Astrocyte of the cerebellum (primary cell): ENCODE data around the gene ARID5A.

Source experiments
- DNase-seq: peaks from one replicate; pipeline ENCODE4 v3.0.0-alpha.2; 2011; ENCODE audit warnings: low read depth
- H3K4me3 ChIP-seq: 2 replicates; pipeline ENCODE4 v1.5.1; 2011; ENCODE audit warnings: mild to moderate bottlenecking, low read depth, low read length, moderate library complexity
- CTCF ChIP-seq: IDR thresholded peaks from 2 replicates; pipeline ENCODE4 v1.5.1; 2012; ENCODE audit warnings: low read length, low read depth, moderate library complexity, mild to moderate bottlenecking; ENCODE audit errors: missing control alignments
- in situ Hi-C: cut with HindIII; loops from 2 replicates; pipeline ENCODE4 v1.10.0; 2017; ENCODE audit warnings: low sequenced_read_pairs

Gene ARID5A

GRCh38 chr2:96579422-96579821 lies 42.9 kb downstream of the ARID5A start:
- DNase-seq = no peak
- no peak overlapping the region for H3K4me3 ChIP-seq
- in situ Hi-C loops = no loop called here
- no peak for TF ChIP-seq CTCF

GRCh38 chr2:96580771-96581170 lies 44.2 kb downstream of the ARID5A start:
- no peak overlapping the region for H3K4me3 ChIP-seq
- no peak for DNase-seq
- no peak for TF ChIP-seq CTCF
- in situ Hi-C loops = no loop called here

- TF ChIP-seq CTCF = no peak
- DNase-seq = no peak
- H3K4me3 ChIP-seq = no peak overlapping the region
- in situ Hi-C loops = no loop called here
These were observed 47.5 kb downstream of the ARID5A start for GRCh38 chr2:96584017-96584416.

GRCh38 chr2:96587843-96588242 lies 51.3 kb downstream of the ARID5A start:
- H3K4me3 ChIP-seq = no peak overlapping the region
- in situ Hi-C loops = no loop called here
- DNase-seq = no peak
- TF ChIP-seq CTCF = no peak

- no peak overlapping the region for H3K4me3 ChIP-seq
- DNase-seq = no peak
- in situ Hi-C loops = no loop called here
- TF ChIP-seq CTCF = no peak
These were observed 54.5 kb downstream of the ARID5A start for GRCh38 chr2:96591054-96591453.

GRCh38 chr2:96591494-96591893 lies 54.9 kb downstream of the ARID5A start:
- no peak overlapping the region for H3K4me3 ChIP-seq
- no peak for TF ChIP-seq CTCF
- DNase-seq = no peak
- in situ Hi-C loops = no loop called here

- in situ Hi-C loops = no loop called here
- TF ChIP-seq CTCF = no peak
- no peak overlapping the region for H3K4me3 ChIP-seq
- no peak for DNase-seq
These were observed 57.7 kb downstream of the ARID5A start for GRCh38 chr2:96594282-96594681.
